ENCODE results near the gene ADAMTS16.

DNA sequence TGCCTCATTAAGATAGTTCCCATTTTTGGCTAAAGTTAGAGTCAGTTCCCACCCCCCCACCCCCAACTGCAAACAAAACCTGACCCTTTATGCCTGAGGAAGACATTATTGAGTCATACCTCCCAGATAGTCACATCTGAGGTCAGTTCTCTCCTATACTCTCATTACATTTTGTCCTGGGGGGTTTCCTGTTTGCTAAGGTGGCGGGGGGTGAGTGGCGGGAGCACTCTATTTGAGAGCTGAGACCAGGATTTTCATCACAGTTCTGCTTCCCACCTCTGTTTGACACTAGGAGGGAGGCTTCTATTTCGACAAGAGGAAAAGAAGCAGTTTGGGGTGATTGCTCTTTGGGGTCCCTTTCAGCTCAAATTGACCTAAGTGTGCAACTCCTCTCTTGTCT, 222.9 kb downstream of the ADAMTS16 start:
- TF ChIP-seq, protein P1, sequence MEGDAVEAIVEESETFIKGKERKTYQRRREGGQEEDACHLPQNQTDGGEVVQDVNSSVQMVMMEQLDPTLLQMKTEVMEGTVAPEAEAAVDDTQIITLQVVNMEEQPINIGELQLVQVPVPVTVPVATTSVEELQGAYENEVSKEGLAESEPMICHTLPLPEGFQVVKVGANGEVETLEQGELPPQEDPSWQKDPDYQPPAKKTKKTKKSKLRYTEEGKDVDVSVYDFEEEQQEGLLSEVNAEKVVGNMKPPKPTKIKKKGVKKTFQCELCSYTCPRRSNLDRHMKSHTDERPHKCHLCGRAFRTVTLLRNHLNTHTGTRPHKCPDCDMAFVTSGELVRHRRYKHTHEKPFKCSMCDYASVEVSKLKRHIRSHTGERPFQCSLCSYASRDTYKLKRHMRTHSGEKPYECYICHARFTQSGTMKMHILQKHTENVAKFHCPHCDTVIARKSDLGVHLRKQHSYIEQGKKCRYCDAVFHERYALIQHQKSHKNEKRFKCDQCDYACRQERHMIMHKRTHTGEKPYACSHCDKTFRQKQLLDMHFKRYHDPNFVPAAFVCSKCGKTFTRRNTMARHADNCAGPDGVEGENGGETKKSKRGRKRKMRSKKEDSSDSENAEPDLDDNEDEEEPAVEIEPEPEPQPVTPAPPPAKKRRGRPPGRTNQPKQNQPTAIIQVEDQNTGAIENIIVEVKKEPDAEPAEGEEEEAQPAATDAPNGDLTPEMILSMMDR (IDR thresholded peaks at IDR 0.05), result no peak
- TF ChIP-seq EP300 (IDR thresholded peaks at IDR 0.05), result no peak
